Neural progenitor cell (in vitro differentiated cells): ENCODE data around the gene TMEM45A. TPM values are rescaled to one million over a fixed set of nuclear protein-coding genes. Genes with fewer than 3 reads are reported as not detected.

Source experiments
- DNase-seq: peaks from one replicate; pipeline ENCODE4 v3.0.0-alpha.2; 2016; ENCODE audit warnings: low spot score
- H2AFZ ChIP-seq: fragments of 200-600 bp; sonication (generic); replicated peaks from 2 replicates; pipeline ENCODE4 v1.6.1; 2016; ENCODE audit warnings: antibody characterized with exemption
- H3F3A ChIP-seq: fragments of 200-600 bp; sonication (generic); 2 replicates; pipeline ENCODE4 v1.6.1; 2016; ENCODE audit warnings: antibody characterized with exemption, low read depth
- H3K27ac ChIP-seq: fragments of 200-600 bp; sonication (generic); 2 replicates; pipeline ENCODE4 v1.5.1; 2016; ENCODE audit warnings: mild to moderate bottlenecking
- H3K27me3 ChIP-seq: fragments of 200-600 bp; sonication (generic); 2 replicates; pipeline ENCODE4 v1.6.1; 2016; ENCODE audit warnings: mild to moderate bottlenecking, moderate library complexity
- H3K36me3 ChIP-seq: fragments of 200-600 bp; sonication (generic); 2 replicates; pipeline ENCODE4 v1.5.1; 2016
- H3K4me1 ChIP-seq: fragments of 200-600 bp; sonication (generic); 2 replicates; pipeline ENCODE4 v1.6.1; 2016; ENCODE audit warnings: mixed run types
- H3K4me2 ChIP-seq: fragments of 200-600 bp; sonication (generic); 2 replicates; pipeline ENCODE4 v1.6.1; 2016
- H3K4me3 ChIP-seq: fragments of 200-600 bp; sonication (generic); 2 replicates; pipeline ENCODE4 v1.5.1; 2016
- H3K79me2 ChIP-seq: fragments of 200-600 bp; sonication (generic); 2 replicates; pipeline ENCODE4 v1.6.1; 2016; ENCODE audit warnings: low read depth
- H3K9ac ChIP-seq: fragments of 200-600 bp; sonication (generic); 2 replicates; pipeline ENCODE4 v1.6.1; 2016
- H3K9me3 ChIP-seq: fragments of 200-600 bp; sonication (generic); 2 replicates; pipeline ENCODE4 v1.5.1; 2016; ENCODE audit warnings: low read depth
- H4K20me1 ChIP-seq: fragments of 200-600 bp; sonication (generic); 2 replicates; pipeline ENCODE4 v1.6.1; 2016; ENCODE audit warnings: low read depth
- H3K27ac Mint-ChIP-seq: 3 replicates; pipeline ENCODE4 v1.8.0; 2021; ENCODE audit warnings: mixed read lengths
- H3K27me3 Mint-ChIP-seq: 2 replicates; pipeline ENCODE4 v1.8.0; 2022; ENCODE audit warnings: low read depth, mild to moderate bottlenecking, inconsistent platforms, moderate library complexity, mixed read lengths; ENCODE audit not compliant: insufficient read depth
- H3K36me3 Mint-ChIP-seq: 3 replicates; pipeline ENCODE4 v1.8.0; 2021; ENCODE audit warnings: mixed read lengths
- H3K4me1 Mint-ChIP-seq: 3 replicates; pipeline ENCODE4 v1.8.0; 2021; ENCODE audit warnings: mixed read lengths
- H3K4me3 Mint-ChIP-seq: 3 replicates; pipeline ENCODE4 v1.8.0; 2021; ENCODE audit warnings: mild to moderate bottlenecking, moderate library complexity, mixed read lengths
- H3K9me3 Mint-ChIP-seq: 3 replicates; pipeline ENCODE4 v1.8.0; 2020; ENCODE audit warnings: mixed read lengths
- CTCF ChIP-seq: fragments of 200-600 bp; sonication (generic); IDR thresholded peaks from 2 replicates; pipeline ENCODE4 v1.5.1; 2017; ENCODE audit warnings: antibody characterized with exemption, mild to moderate bottlenecking
- EZH2 ChIP-seq: fragments of 200-600 bp; sonication (generic); IDR thresholded peaks from 2 replicates; pipeline ENCODE4 v1.6.1; 2017; ENCODE audit warnings: antibody characterized with exemption, mild to moderate bottlenecking, moderate library complexity
- EZH2phosphoT487 ChIP-seq: fragments of 200-600 bp; sonication (generic); IDR thresholded peaks from 2 replicates; pipeline ENCODE4 v1.6.1; 2017; ENCODE audit warnings: antibody characterized with exemption
- total RNA-seq: library from RNA; depleted of rRNA; stranded (reverse); fragments of >200 nt; gene quantifications from 2 replicates; pipeline ENCODE4 v1.2.3, GENCODE V29; 2015; ENCODE audit warnings: low replicate concordance

TMEM45A gene
- total RNA-seq, 1 donor from 2014 or later, result 82.7 TPM

- Mint-ChIP-seq H3K36me3 (peaks cover 18% of the 10 kb centered on the region), H3K4me1 (peaks cover 3% of the 10 kb centered on the region), H3K27me3 (peaks cover 2% of the 10 kb centered on the region), H3K9me3 (no peaks in the 10 kb centered on the region), H3K4me3 (no peak overlapping the region), H3K27ac (no peak overlapping the region)
- Histone ChIP-seq H3K79me2 (no peaks in the 10 kb centered on the region), H3F3A (no peaks in the 10 kb centered on the region), H3K27ac (no peak overlapping the region), H3K4me3 (no peak overlapping the region), H3K4me1 (no peaks in the 10 kb centered on the region), H3K4me2 (no peak overlapping the region), H3K9me3 (no peaks in the 10 kb centered on the region), H2AFZ (no peak overlapping the region), H4K20me1 (no peaks in the 10 kb centered on the region), H3K27me3 (no peaks in the 10 kb centered on the region), H3K36me3 (no peaks in the 10 kb centered on the region), H3K9ac (no peak overlapping the region)
- no peak for DNase-seq
- TF ChIP-seq EZH2, result no peak
- TF ChIP-seq EZH2phosphoT487, result no peak
- TF ChIP-seq CTCF, result no peak
Measured at GRCh38 chr3:100523050-100523760, 30.8 kb downstream of the TMEM45A start.

- Mint-ChIP-seq H3K27me3 (peaks cover 2% of the 10 kb centered on the region), H3K27ac (no peak overlapping the region), H3K9me3 (no peaks in the 10 kb centered on the region), H3K4me3 (no peak overlapping the region), H3K4me1 (peaks cover 3% of the 10 kb centered on the region), H3K36me3 (peaks cover 11% of the 10 kb centered on the region)
- H3K79me2 ChIP-seq, result no peaks in the 10 kb centered on the region
- no peak for TF ChIP-seq EZH2phosphoT487
- TF ChIP-seq CTCF, result no peak
- no peak for TF ChIP-seq EZH2
- no peak overlapping the region for H2AFZ ChIP-seq
- H4K20me1 ChIP-seq, result no peaks in the 10 kb centered on the region
- H3K36me3 ChIP-seq, result no peaks in the 10 kb centered on the region
- no peak for DNase-seq
- no peaks in the 10 kb centered on the region for H3K4me1 ChIP-seq
- no peak overlapping the region for H3K4me3 ChIP-seq
- no peak overlapping the region for H3K9ac ChIP-seq
- H3K9me3 ChIP-seq, result no peaks in the 10 kb centered on the region
- H3K27ac ChIP-seq, result no peak overlapping the region
- no peaks in the 10 kb centered on the region for H3F3A ChIP-seq
- H3K27me3 ChIP-seq, result no peaks in the 10 kb centered on the region
- no peak overlapping the region for H3K4me2 ChIP-seq
Measured at GRCh38 chr3:100525753-100526612, 33.6 kb downstream of the TMEM45A start.

- Histone ChIP-seq H4K20me1 (no peaks in the 10 kb centered on the region), H2AFZ (no peak overlapping the region), H3K9me3 (no peaks in the 10 kb centered on the region), H3K27me3 (no peaks in the 10 kb centered on the region), H3K36me3 (no peaks in the 10 kb centered on the region), H3K27ac (no peak overlapping the region), H3K79me2 (no peaks in the 10 kb centered on the region), H3F3A (no peaks in the 10 kb centered on the region), H3K4me1 (no peaks in the 10 kb centered on the region), H3K9ac (no peak overlapping the region), H3K4me2 (no peak overlapping the region), H3K4me3 (no peak overlapping the region)
- Mint-ChIP-seq H3K4me1 (peaks cover 3% of the 10 kb centered on the region), H3K27ac (no peak overlapping the region), H3K9me3 (no peaks in the 10 kb centered on the region), H3K36me3 (peaks cover 6% of the 10 kb centered on the region), H3K4me3 (no peak overlapping the region), H3K27me3 (peaks cover 2% of the 10 kb centered on the region)
- no peak for TF ChIP-seq EZH2
- TF ChIP-seq EZH2phosphoT487, result no peak
- TF ChIP-seq CTCF, result no peak
- no peak for DNase-seq
Measured at GRCh38 chr3:100526613-100527346, 34.4 kb downstream of the TMEM45A start.
